Measurements from ENCODE around the gene FOXN4.

Gene FOXN4

DNA sequence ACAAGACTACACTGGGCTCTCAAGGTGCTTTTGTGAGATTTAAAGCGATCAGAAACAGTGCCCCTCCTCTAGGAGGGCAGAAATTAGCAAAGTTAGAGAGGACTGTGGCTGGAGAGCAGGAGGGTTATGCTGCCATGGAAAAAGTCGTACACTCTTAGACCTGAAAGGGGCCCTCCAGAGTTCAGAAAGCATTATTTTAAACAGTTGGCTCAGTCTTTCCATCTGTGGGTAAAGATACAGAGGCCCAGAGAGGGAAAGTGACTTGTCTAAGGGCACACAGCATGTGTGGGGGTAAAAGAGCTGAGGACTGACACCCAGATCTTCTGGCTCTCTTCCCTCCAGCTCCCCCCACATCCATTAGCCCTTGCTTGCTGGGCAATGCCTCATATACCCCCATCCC is 47.1 kb downstream of the FOXN4 start:
- Histone ChIP-seq H3K27me3 (ENCODE audit: control insufficient read depth, insufficient read depth, low read length) (no peaks in the 10 kb centered on the region), H3K36me3 (ENCODE audit: control insufficient read depth, insufficient read depth, low read length) (peaks cover 12% of the 10 kb centered on the region), H3K9ac (ENCODE audit: low read length) (no peak overlapping the region), H3K4me1 (ENCODE audit: control insufficient read depth, insufficient read depth, low read length) (no peaks in the 10 kb centered on the region), H3K4me3 (ENCODE audit: low read length) (no peak overlapping the region), H3K9me3 (ENCODE audit: control insufficient read depth, low read length) (no peaks in the 10 kb centered on the region)

DNA sequence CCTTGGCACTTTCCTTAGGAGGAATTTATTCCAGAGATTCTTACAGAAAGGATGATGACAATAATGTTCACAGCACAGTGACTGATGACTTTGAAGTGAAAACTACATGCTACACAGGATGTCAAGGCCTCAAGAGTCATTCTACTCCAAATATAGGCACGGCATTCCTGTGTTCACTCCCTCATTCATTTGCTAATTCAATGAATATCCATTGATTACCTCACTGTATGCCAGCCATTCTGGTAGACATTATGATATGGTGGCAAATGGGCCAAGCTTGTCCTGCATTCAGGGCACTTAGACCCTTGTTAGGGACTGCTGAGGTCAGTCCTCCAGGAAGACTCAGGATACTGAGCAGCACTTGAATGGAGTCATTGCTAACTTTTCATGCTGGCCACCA is 48.0 kb downstream of the FOXN4 start:
- Histone ChIP-seq H3K9ac (ENCODE audit: low read length) (no peak overlapping the region), H3K36me3 (ENCODE audit: control insufficient read depth, insufficient read depth, low read length) (peaks cover 10% of the 10 kb centered on the region), H3K4me3 (ENCODE audit: low read length) (no peak overlapping the region), H3K4me1 (ENCODE audit: control insufficient read depth, insufficient read depth, low read length) (no peaks in the 10 kb centered on the region), H3K9me3 (ENCODE audit: control insufficient read depth, low read length) (no peaks in the 10 kb centered on the region), H3K27me3 (ENCODE audit: control insufficient read depth, insufficient read depth, low read length) (no peaks in the 10 kb centered on the region)

DNA sequence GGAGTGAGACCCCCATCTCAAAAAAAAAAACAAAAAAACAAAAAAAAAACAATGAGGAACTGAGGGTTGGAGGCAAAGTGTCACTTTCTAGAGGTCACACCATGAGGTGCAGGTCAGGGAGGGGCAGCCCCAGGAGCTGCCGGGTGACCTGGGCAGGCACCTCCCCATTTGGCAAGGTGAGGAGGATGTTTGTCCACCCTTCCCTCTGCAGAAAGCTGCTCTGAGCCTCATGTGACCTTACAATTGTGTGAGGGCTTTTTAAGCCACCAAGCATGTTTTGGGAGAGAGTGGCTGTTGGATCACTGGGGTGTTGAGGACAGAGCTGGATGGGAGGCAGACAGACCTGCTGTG is 49.6 kb downstream of the FOXN4 start:
- Histone ChIP-seq H3K9ac (ENCODE audit: low read length) (no peak overlapping the region), H3K9me3 (ENCODE audit: control insufficient read depth, low read length) (no peaks in the 10 kb centered on the region), H3K4me1 (ENCODE audit: control insufficient read depth, insufficient read depth, low read length) (no peaks in the 10 kb centered on the region), H3K36me3 (ENCODE audit: control insufficient read depth, insufficient read depth, low read length) (no peaks in the 10 kb centered on the region), H3K4me3 (ENCODE audit: low read length) (no peak overlapping the region), H3K27me3 (ENCODE audit: control insufficient read depth, insufficient read depth, low read length) (no peaks in the 10 kb centered on the region)

DNA sequence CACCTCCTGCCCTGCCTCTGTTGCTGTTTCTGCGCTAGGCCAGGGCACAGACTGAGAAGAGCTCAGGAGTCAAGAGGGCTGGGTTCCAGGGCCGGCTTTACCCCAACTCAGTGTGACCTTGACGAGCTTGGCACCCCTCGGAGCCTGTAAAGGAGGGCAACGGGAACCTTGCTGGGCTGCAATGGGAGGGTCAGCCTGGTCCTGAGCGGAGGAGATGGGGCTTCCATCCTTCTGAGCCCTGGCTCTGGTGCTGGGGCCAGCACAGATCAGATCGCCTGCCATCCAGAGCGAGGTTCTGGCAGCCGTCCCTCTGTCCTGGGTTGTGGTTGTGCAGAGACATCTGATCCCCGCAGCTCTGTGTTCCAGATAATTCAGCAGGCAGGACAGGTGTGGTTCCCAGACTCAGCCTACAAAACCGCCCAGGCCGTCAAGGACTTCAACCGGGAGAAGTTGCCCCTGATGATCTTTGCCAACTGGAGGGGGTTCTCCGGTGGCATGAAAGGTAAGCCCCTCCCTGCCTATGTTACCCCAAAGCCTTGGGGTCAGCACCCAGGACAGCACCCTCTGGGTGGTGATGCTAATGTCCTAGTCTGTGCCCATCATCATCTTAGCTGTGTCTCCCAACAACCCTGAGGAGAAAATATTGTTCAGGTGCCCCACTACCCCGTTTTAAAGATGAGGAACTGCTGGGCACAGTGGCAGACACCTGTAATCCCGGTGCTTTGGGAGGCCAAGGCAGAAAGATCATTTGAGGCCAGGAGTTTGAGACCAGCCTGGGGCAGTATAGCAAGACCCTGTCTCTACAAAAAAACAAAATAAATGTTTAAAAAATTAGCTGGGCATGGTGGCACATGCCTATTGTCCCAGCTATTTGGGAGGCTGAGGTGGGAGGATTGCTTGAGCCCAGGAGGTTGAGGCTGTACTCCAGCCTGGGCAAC is 50.2 kb downstream of the FOXN4 start:
- H3K9ac ChIP-seq (ENCODE audit: low read length), result no peak overlapping the region
- no peaks in the 10 kb centered on the region for H3K4me1 ChIP-seq (ENCODE audit: control insufficient read depth, insufficient read depth, low read length)
- no peaks in the 10 kb centered on the region for H3K27me3 ChIP-seq (ENCODE audit: control insufficient read depth, insufficient read depth, low read length)
- no peaks in the 10 kb centered on the region for H3K9me3 ChIP-seq (ENCODE audit: control insufficient read depth, low read length)
- H3K36me3 ChIP-seq (ENCODE audit: control insufficient read depth, insufficient read depth, low read length), result no peaks in the 10 kb centered on the region
- no peak overlapping the region for H3K4me3 ChIP-seq (ENCODE audit: low read length)

DNA sequence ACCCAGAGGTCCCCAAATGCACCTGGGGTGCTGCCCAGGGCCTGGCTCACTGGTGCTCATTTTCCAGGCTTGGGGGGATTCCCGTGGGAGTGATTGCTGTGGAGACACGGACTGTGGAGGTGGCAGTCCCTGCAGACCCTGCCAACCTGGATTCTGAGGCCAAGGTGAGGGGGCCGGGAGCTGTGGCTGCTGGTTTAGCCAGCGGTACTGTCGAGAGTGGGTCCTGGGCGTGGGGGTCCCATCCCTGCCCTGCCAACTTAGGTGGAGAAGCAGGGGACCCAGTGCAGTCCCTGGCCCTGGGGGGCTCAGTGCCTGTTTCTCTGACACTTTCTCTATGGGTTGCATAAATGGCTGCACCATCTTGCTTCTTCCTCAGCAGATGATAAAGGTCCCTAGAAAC is 50.9 kb downstream of the FOXN4 start:
- no peaks in the 10 kb centered on the region for H3K36me3 ChIP-seq (ENCODE audit: control insufficient read depth, insufficient read depth, low read length)
- H3K27me3 ChIP-seq (ENCODE audit: control insufficient read depth, insufficient read depth, low read length), result no peaks in the 10 kb centered on the region
- no peak overlapping the region for H3K4me3 ChIP-seq (ENCODE audit: low read length)
- H3K9ac ChIP-seq (ENCODE audit: low read length), result no peak overlapping the region
- no peaks in the 10 kb centered on the region for H3K4me1 ChIP-seq (ENCODE audit: control insufficient read depth, insufficient read depth, low read length)
- H3K9me3 ChIP-seq (ENCODE audit: control insufficient read depth, low read length), result no peaks in the 10 kb centered on the region

DNA sequence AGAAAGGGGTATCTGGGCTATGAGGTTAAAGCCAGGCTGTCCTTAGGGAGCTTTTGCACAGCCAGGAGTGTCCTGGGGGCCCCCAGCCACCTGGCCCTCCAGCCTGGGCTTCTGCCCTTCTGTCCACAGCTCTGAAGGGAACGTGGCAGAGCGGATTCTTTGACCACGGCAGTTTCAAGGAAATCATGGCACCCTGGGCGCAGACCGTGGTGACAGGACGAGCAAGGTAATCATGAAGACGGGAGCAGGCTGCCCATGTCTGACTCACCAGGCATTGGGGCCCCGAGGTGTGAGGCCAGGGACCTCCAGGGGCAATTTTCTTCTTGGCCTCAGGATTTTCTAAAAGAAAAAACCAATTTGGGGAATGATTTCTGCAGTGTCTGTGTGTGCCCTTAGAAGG is 53.1 kb downstream of the FOXN4 start:
- Histone ChIP-seq H3K9ac (ENCODE audit: low read length) (no peak overlapping the region), H3K4me3 (ENCODE audit: low read length) (no peak overlapping the region), H3K9me3 (ENCODE audit: control insufficient read depth, low read length) (no peaks in the 10 kb centered on the region), H3K4me1 (ENCODE audit: control insufficient read depth, insufficient read depth, low read length) (no peaks in the 10 kb centered on the region), H3K27me3 (ENCODE audit: control insufficient read depth, insufficient read depth, low read length) (no peaks in the 10 kb centered on the region), H3K36me3 (ENCODE audit: control insufficient read depth, insufficient read depth, low read length) (no peaks in the 10 kb centered on the region)

DNA sequence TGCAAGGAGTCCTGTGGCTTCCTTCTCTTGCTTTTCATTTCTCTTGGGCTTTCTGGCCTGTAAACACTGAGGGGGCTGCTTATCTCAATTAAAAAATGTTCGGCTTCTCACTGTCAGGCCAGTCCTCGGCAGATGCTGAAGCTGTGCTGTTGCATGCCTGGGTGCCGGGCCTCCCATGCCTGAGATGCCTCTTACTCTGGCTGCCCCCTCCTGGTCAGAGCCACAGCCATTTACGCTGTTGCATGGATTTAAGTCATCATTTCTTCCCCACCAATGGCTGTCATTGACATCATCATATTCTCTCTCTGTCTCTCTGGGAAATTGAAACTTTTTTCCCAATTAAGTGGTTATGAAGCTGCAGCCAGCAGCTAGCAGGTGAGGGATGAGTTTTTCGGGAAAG is 53.7 kb downstream of the FOXN4 start:
- no peaks in the 10 kb centered on the region for H3K9me3 ChIP-seq (ENCODE audit: control insufficient read depth, low read length)
- H3K36me3 ChIP-seq (ENCODE audit: control insufficient read depth, insufficient read depth, low read length), result no peaks in the 10 kb centered on the region
- no peaks in the 10 kb centered on the region for H3K4me1 ChIP-seq (ENCODE audit: control insufficient read depth, insufficient read depth, low read length)
- H3K9ac ChIP-seq (ENCODE audit: low read length), result no peak overlapping the region
- no peak overlapping the region for H3K4me3 ChIP-seq (ENCODE audit: low read length)
- no peaks in the 10 kb centered on the region for H3K27me3 ChIP-seq (ENCODE audit: control insufficient read depth, insufficient read depth, low read length)

DNA sequence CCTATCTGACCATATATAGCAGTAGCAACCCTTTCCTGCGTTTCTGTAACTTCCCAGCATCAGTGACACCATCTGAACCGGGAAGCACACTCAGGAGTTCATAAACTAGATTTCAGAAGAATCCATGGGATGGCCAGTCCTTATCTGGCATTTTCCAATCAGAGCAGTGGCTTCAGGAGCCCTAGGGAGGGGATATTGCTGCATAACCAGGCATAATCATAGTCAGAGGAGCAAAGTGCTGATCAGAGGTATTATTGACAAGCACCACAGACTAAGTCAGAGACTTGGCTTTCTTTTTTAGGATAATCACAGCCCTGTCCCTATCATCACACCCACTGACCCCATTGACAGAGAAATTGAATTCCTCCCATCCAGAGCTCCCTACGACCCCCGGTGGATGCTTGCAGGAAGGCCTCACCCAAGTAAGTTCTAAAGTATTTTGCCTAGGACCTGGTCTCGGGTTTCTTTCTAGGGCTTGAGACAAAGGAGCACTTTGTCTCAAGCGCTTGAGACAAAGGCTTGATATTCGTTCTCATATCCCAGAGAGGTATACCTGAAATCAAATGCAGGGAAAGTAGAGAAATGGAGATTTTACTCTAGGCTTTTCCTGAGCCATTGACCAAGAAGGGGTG is 55.1 kb downstream of the FOXN4 start:
- Histone ChIP-seq H3K4me3 (ENCODE audit: low read length) (no peak overlapping the region), H3K4me1 (ENCODE audit: control insufficient read depth, insufficient read depth, low read length) (no peaks in the 10 kb centered on the region), H3K27me3 (ENCODE audit: control insufficient read depth, insufficient read depth, low read length) (no peaks in the 10 kb centered on the region), H3K36me3 (ENCODE audit: control insufficient read depth, insufficient read depth, low read length) (no peaks in the 10 kb centered on the region), H3K9me3 (ENCODE audit: control insufficient read depth, low read length) (no peaks in the 10 kb centered on the region), H3K9ac (ENCODE audit: low read length) (no peak overlapping the region)

DNA sequence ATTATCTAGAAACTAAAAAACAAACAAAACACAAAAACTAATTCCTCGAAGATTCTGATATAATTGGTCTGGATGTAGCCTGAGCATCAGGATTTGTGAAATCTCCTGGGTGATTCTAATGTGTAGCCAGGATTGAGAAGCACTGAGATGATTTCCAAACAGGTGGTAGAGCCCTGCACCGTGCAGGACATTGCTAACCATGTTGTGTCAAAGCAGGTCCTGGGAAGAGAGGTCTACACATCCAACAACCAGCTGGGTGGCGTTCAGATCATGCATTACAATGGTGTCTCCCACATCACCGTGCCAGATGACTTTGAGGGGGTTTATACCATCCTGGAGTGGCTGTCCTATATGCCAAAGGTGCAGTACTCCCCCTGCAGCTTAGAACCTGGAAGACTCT is 56.3 kb downstream of the FOXN4 start:
- Histone ChIP-seq H3K36me3 (ENCODE audit: control insufficient read depth, insufficient read depth, low read length) (no peaks in the 10 kb centered on the region), H3K27me3 (ENCODE audit: control insufficient read depth, insufficient read depth, low read length) (no peaks in the 10 kb centered on the region), H3K9me3 (ENCODE audit: control insufficient read depth, low read length) (no peaks in the 10 kb centered on the region), H3K4me1 (ENCODE audit: control insufficient read depth, insufficient read depth, low read length) (no peaks in the 10 kb centered on the region), H3K9ac (ENCODE audit: low read length) (no peak overlapping the region), H3K4me3 (ENCODE audit: low read length) (no peak overlapping the region)

DNA sequence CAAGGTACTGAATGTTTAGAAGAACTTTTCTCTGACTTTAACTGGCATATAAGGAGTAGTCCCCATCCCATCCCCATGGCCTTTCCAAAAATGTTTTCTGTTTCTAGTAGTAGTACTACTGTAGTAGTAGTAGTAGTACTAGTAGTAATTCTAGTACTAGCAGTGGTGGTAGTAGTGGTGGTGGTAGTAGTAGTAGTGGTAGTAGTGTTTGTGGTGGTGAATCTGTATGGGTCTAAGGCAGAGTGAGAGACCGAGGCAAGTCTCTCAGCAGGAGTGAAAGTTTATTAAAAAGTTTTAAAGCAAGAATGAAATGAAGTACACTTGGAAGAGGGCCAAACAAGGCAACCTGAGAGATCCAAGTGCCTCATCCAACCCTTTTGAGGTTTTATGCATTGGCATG is 58.6 kb downstream of the FOXN4 start:
- H3K36me3 ChIP-seq (ENCODE audit: control insufficient read depth, insufficient read depth, low read length), result no peaks in the 10 kb centered on the region

DNA sequence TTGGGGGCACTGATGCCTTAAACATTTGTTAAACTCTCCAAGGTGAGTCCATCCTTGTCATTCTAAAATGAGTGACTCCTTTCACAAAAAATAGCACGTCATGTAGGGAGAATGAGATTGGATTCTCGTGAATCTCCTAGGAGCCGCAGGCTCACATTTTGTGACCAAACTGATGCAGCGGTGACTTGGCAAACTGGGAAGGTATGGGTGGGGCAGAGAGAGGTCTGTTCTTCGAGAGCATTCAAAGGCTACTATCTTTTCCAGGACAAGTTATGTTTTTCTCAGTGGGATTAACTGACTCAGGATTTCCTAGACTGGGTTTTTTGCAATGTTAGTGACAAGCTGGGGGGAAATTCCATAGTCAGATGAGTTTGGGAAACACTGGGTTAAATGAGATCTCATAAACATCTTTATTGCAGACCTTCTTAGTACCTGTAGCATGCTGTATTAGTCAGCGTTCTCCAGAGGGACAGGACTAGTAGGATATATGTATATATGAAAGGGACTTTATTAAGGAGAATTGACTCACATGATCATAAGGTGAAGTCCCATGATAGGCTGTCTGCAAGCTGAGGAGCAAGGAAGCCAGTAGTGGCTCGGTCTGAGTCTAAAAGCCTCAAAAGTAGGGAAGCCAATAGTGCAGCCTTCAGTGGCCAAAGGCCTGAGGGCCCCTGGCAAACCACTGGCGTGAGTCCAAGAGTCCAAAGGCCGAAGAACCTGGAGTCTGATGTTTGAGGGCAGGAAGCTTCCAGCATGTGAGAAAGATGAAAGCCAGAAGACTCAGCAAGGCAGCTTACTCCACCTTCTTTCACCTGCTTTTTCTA is 61.0 kb downstream of the FOXN4 start:
- H3K27me3 ChIP-seq (ENCODE audit: control insufficient read depth, insufficient read depth, low read length), result no peaks in the 10 kb centered on the region
- no peaks in the 10 kb centered on the region for H3K4me1 ChIP-seq (ENCODE audit: control insufficient read depth, insufficient read depth, low read length)
- no peaks in the 10 kb centered on the region for H3K36me3 ChIP-seq (ENCODE audit: control insufficient read depth, insufficient read depth, low read length)
- H3K4me3 ChIP-seq (ENCODE audit: low read length), result no peak overlapping the region
- H3K9me3 ChIP-seq (ENCODE audit: control insufficient read depth, low read length), result no peaks in the 10 kb centered on the region
- H3K9ac ChIP-seq (ENCODE audit: low read length), result no peak overlapping the region

More for the DNA sequence above, 58.6 kb downstream of the FOXN4 start:
- H3K9ac ChIP-seq (ENCODE audit: low read length), result no peak overlapping the region
- H3K4me3 ChIP-seq (ENCODE audit: low read length), result no peak overlapping the region
- H3K4me1 ChIP-seq (ENCODE audit: control insufficient read depth, insufficient read depth, low read length), result no peaks in the 10 kb centered on the region
- no peaks in the 10 kb centered on the region for H3K27me3 ChIP-seq (ENCODE audit: control insufficient read depth, insufficient read depth, low read length)
- no peaks in the 10 kb centered on the region for H3K9me3 ChIP-seq (ENCODE audit: control insufficient read depth, low read length)

DNA sequence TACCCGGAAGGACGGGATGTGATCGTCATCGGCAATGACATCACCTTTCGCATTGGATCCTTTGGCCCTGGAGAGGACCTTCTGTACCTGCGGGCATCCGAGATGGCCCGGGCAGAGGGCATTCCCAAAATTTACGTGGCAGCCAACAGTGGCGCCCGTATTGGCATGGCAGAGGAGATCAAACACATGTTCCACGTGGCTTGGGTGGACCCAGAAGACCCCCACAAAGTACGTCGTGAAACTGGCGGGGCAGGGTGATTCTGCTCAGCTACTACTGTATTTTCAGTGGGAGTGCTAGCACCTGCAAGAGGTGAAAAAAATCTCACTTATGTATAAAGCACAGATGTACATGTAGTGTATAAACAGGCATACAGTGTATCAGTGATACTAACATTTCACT is 62.9 kb downstream of the FOXN4 start:
- H3K9me3 ChIP-seq (ENCODE audit: control insufficient read depth, low read length), result no peaks in the 10 kb centered on the region
- peaks cover 9% of the 10 kb centered on the region for H3K36me3 ChIP-seq (ENCODE audit: control insufficient read depth, insufficient read depth, low read length)
- no peak overlapping the region for H3K9ac ChIP-seq (ENCODE audit: low read length)
- no peaks in the 10 kb centered on the region for H3K4me1 ChIP-seq (ENCODE audit: control insufficient read depth, insufficient read depth, low read length)
- H3K4me3 ChIP-seq (ENCODE audit: low read length), result no peak overlapping the region
- no peaks in the 10 kb centered on the region for H3K27me3 ChIP-seq (ENCODE audit: control insufficient read depth, insufficient read depth, low read length)

Data from mucosa of stomach (tissue), 1 donor.